GM13976 (cell line): ENCODE data around the gene CDH13.

Source experiments
- DNase-seq: peaks from one replicate; pipeline ENCODE4 v3.0.0; 2012; ENCODE audit warnings: low spot score
- in situ Hi-C: fragments of 300-500 bp; cut with MboI; formaldehyde crosslinking; loops from one replicate; pipeline ENCODE4 v1.12.0; 2022; ENCODE audit warnings: low sequenced_read_pairs, mixed read lengths, inconsistent platforms; ENCODE audit not compliant: unreplicated experiment
- TF ChIP-seq, protein P1 (sequence below): IDR thresholded peaks from 2 replicates; pipeline ENCODE4 v1.5.1; 2012; ENCODE audit warnings: borderline replicate concordance, mild to moderate bottlenecking; ENCODE audit not compliant: insufficient read depth; ENCODE audit errors: extremely low read depth, missing control alignments, control extremely low read depth

The CDH13 gene

DNA sequence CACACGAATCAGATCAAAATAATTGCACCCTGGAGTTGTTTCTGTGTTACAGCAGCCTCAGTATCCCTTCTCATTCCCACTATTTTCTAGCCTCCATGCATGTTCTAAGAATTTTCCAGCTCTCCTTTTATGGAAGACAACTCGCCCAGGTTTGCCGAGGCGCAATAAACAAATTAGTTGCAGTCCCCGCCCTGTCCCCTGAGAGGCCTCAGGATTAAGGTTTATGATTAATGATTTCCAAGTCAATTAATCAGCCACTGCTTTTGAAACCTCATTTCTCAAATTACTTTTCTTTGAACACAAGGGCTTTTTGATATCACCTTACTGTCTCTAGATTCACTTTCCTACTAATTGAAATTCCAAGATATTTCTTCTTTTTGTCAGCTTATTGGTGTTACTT is 1042.7 kb downstream of the CDH13 start:
- no peak for DNase-seq
- in situ Hi-C loops: no loop called here
- TF ChIP-seq, protein P1, sequence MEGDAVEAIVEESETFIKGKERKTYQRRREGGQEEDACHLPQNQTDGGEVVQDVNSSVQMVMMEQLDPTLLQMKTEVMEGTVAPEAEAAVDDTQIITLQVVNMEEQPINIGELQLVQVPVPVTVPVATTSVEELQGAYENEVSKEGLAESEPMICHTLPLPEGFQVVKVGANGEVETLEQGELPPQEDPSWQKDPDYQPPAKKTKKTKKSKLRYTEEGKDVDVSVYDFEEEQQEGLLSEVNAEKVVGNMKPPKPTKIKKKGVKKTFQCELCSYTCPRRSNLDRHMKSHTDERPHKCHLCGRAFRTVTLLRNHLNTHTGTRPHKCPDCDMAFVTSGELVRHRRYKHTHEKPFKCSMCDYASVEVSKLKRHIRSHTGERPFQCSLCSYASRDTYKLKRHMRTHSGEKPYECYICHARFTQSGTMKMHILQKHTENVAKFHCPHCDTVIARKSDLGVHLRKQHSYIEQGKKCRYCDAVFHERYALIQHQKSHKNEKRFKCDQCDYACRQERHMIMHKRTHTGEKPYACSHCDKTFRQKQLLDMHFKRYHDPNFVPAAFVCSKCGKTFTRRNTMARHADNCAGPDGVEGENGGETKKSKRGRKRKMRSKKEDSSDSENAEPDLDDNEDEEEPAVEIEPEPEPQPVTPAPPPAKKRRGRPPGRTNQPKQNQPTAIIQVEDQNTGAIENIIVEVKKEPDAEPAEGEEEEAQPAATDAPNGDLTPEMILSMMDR: no peak

DNA sequence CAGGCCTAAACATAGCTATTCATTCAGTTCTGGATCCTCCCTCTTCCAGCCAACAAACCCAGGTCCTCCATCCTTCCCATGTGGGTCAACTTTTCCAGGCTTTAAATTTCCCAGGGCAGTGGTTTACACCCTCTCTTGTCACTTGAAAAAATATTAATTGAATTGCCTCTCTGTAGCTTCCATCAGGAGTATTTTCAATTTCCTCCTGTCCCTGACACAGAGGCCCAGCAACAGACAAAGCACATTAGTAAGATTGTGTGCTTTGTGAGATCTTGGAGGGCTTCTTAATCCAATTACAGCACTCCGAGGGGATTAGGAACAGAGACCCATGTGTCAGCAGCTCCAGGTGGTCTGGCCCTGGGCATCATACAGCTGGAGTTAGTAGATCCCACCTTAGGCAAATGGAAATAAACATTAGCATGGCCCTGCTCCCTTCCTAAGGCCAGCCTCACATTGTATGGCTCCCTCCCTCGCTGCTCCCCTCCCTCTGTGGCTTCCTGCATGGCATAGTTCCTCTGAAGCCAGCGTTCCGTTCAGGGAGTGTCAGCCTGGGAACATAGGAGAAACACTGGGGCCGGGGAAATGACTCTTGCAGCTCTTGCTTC is 1048.3 kb downstream of the CDH13 start:
- in situ Hi-C loops: no loop called here
- no peak for DNase-seq
- TF ChIP-seq, protein P1: no peak

DNA sequence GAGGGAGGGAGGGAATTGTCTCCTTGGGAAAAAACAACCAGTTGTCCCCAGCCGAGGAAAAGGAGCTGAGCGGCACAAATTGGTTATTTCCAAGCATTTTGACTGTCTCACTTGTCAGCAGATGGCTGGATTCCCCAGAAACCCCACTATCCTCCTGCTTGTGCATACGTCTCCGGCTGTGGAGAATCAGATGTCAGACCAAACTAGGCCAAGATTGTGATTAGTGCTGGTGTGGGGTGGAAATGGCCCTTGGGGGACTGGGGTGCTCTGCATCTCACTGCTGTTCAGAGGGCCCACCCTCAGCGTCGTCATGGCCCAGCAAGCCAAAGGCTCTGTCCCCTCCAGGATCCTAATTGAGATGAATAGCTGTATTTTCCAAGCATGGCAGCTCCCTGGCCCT is 1049.3 kb downstream of the CDH13 start:
- in situ Hi-C loops: no loop called here
- TF ChIP-seq, protein P1: no peak
- no peak for DNase-seq

DNA sequence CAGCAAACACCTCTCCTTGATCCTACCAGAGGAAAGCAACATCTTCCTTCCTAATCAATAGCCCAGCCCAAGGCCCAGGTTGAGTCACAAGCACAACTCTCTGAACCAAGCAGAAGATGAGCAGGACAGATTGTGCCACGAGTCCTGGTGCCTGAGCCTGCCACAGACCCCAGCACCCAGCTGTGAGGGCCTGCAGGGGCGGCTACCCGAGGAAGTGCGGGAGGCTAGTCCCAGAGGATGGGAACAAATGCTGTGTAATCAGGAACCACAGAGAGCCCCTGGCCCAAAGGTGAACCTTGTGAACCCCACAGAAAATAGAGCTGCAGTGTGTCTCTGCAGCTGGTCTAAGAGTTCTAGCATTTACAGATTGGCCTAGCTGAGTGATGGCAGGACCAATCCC is 1054.2 kb downstream of the CDH13 start:
- in situ Hi-C loops: no loop called here
- DNase-seq: no peak
- TF ChIP-seq, protein P1: no peak

DNA sequence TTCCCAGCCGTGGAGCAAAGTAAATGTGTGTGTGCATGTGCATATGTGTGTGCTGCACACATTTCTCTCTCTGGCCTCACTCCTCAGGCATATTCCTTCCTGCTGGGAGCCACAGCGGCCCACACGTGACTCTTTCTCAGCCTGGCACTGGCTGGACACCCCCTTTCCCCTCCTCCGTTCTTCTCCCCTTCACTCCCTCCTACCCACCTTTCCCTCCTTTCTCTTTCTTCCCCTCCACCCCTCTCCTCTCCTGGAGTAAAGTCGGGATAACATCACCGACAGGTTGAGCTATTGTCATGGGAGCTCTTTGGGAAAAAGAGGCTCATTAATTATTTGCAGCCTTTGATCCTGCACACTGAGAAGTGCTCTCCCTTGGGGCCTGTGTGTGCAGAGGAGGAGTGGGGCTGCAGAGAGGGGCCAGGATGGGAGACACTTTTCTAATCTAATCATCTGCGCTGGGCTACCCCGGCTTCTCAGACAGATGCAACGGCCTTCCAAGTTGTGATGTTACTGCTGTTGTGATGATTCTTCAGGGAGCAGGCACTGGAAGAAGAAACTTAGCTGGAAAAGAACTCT is 1054.7 kb downstream of the CDH13 start:
- DNase-seq: no peak
- TF ChIP-seq, protein P1: no peak
- in situ Hi-C loops: no loop called here

DNA sequence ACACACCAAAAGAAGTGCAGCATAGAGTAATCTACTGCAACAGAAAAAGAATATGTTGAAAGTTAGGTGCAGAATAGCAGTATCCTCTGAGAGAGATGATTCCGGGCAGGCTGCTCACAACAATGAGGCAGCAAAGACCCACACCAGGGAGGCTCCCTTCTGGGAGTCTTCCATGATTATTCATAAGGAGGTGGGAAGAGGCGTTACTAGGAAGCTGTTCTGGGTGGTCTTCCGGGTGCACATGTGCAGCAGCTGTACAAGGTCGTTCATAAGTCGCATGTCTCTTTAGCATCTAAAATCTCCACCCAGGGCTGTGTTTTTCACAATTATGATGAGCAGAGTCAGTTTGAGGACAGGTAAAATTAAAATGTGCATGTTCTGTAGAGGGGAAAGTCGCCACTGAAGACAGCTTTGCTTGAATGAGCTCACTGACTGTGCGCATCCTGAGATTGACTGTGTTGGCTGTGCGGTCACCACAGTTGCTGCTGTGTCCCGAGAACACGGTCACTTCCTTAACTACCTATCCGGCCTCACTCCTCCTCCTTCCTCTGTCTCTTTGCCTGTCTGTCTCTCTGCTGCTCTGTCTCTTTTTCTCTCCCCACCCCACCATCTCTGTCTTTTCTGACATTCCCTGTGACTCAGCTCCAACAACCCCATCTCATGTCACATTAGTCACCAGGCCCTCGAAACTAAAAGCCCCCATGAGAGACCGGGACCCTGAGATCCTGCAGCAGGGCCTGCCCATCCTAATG is 1055.5 kb downstream of the CDH13 start:
- in situ Hi-C loops: no loop called here
- DNase-seq: no peak
- TF ChIP-seq, protein P1: no peak
